K562 treated with DMSO at 1 percent for 4 hours (cell line): ENCODE measurements around the gene SLC22A31. TPM values are rescaled to one million over a fixed set of nuclear protein-coding genes. Genes with fewer than 3 reads are reported as not detected.

Experiments used
- total RNA-seq: library from RNA; unstranded; fragments of 300-600 nt; gene quantifications from 2 replicates; pipeline ENCODE4 v1.2.3, GENCODE V29; 2022; ENCODE audit not compliant: insufficient read depth

Gene SLC22A31
- total RNA-seq = not detected in 2 replicates

GRCh38 chr16:89200124-89200849, at the start of gene SLC22A31:
TSS of gene SLC22A31 (minus strand) at chr16:89200537. CDS start at chr16:89200501, 36 bp downstream.

GRCh38 chr16:89217388-89218191, 17.3 kb upstream of the SLC22A31 start, which contains the start of gene ZNF778:
TSS of gene ZNF778 (plus strand) at chr16:89217703. CDS start at chr16:89221128, 3,425 bp downstream.

GRCh38 chr16:89171216-89172170, 28.8 kb downstream of the SLC22A31 start, which contains the start of gene CDH15:
TSS of gene CDH15 (plus strand) at chr16:89171748. CDS start at chr16:89171832, 84 bp downstream.

Other genes with a start within 250 kb of the SLC22A31 start
- 13.8 and 28.6 TPM in 2 replicates for gene CBFA2T3, start 223.3 kb downstream of the SLC22A31 start, total RNA-seq
- 22.9 and 35.2 TPM in 2 replicates for gene ACSF3, start 106.7 kb downstream of the SLC22A31 start, total RNA-seq
- not detected in 2 replicates for gene CDH15, start 28.8 kb downstream of the SLC22A31 start, total RNA-seq
- 1.9 and 12.8 TPM in 2 replicates for gene ZNF778, start 17.2 kb upstream of the SLC22A31 start, total RNA-seq